UCSD-AML1 (cell line): ENCODE results near the gene MYO1A.
"Not testable (repeated sequence)": the region's sequence is repeated elsewhere in the genome, so short reads cannot be mapped to it uniquely, and the experiment has no call there.

Source experiments
- DNase-seq: peaks from one replicate; lab custom pipeline; 2025; ENCODE audit not compliant: unreplicated experiment; lab: John Stamatoyannopoulos, UW

MYO1A gene

GRCh38 chr12:57019983-57020719 lies 29.8 kb downstream of the MYO1A start:
- no peak for DNase-seq

- no peak for DNase-seq
Observed at GRCh38 chr12:57018906-57019305, 31.0 kb downstream of the MYO1A start.

DNA sequence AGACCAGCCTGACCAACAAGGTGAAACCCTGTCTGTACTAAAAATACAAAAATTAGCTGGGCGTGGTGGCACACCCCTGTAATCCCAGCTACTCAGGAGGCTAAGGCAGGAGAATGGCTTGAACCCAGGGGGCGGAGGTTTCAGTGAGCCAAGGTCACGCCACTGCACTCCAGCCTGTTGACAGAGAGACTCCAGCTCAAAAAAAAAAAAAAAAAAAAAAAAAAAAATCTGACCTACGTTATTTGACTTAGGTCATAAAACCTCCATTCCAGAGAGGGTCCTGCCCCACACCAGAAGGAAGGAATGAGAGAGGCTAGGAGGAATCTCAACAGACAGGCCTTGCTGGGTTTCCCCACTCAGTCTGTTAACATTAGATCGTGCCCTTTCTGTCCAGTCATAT lies 31.6 kb downstream of the MYO1A start:
- not testable (repeated sequence) for DNase-seq

DNA sequence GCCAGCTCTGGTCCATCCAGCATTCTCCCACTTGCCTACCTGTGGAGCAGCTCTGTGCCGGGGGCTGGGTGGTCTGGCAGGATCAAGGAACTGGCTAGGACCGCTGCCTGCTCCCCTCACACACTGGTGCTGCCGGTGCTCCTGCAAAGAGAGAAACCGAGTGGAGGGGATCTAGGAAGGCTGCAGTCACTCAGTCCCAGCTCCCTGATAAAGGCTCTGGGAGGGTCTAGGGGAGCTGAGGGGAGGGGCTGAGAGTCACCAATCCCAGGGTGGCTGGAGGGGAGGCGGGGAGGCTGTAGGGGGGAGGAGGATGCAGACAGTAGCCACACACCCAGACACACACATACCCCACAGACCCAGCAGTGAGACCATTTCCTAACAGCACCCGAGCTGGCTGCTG lies 33.6 kb downstream of the MYO1A start, which contains the start of gene TAC3:
Gene TAC3 (minus strand): TSS at position 182 of the 400 bp plus-strand sequence. CDS start 732 bp downstream, outside the sequence.
- DNase-seq: no peak

GRCh38 chr12:57012600-57013465 lies 37.1 kb downstream of the MYO1A start:
- no peak for DNase-seq

GRCh38 chr12:57011438-57012424 lies 38.2 kb downstream of the MYO1A start:
- no peak for DNase-seq

GRCh38 chr12:57010627-57011247 lies 39.2 kb downstream of the MYO1A start:
- no peak for DNase-seq

DNA sequence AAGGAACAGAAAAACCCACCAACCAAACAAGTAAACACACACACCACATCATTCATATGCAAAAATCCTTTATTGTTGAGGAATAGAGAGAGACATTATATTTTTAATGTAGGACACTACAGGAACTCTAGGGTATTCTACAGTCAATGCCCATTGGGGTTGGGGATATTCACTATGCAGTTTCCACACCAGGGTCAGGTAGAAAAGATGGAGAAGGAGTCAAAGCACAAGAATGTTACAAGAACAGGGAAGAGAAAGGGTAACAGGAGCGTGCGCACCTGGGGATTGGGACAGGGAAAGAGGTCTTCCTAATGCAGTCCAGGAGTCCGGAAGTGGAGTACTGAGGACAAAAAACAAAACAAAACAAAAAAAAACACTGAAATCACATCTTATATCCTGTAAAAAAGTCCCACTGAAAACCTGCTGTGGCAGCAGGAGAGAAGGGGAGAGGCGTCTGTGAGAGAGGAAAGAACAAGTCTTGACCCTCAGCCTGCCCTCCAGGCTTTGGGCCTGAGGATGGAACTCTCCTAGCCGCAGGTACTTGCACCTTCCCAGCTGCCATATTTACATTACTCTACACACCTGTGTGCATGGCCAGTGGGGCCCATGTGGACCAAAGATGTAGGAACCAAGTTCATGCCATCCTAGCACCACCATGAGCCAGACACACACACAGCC lies 39.8 kb downstream of the MYO1A start:
- no peak for DNase-seq

GRCh38 chr12:57008178-57008577 lies 41.8 kb downstream of the MYO1A start:
- no peak for DNase-seq

DNA sequence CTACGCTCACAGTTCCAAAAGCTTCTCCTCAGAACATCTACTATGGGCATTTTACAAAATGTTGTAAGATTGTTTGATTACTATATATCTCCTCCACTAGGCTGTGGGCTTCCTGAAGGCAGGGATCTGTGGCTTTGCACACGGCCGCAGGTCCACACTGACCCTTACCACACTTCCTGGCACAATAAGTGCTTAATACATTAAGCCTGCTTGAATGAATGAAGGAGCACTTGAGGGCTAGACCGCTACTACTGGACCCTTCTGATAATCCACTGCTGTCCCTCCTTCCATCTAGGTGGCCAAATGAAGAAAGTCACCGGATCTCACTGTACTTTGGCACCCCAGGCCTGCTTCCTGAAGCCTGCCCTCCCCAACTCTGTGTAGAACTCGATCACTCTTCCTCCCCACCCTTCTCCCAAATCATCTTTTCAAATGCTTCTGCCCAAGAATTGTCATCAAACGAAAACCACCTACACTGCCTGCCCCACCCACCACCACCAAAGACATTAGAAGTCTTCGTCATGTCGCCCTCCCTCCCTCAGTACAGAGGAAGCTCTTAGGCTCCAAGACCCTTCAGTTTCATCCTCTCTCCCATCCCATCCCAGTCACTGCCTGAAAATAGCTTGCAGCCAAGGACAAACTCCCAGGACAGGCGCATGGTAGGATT lies 43.0 kb downstream of the MYO1A start:
- peak; percentile 67 for DNase-seq

DNA sequence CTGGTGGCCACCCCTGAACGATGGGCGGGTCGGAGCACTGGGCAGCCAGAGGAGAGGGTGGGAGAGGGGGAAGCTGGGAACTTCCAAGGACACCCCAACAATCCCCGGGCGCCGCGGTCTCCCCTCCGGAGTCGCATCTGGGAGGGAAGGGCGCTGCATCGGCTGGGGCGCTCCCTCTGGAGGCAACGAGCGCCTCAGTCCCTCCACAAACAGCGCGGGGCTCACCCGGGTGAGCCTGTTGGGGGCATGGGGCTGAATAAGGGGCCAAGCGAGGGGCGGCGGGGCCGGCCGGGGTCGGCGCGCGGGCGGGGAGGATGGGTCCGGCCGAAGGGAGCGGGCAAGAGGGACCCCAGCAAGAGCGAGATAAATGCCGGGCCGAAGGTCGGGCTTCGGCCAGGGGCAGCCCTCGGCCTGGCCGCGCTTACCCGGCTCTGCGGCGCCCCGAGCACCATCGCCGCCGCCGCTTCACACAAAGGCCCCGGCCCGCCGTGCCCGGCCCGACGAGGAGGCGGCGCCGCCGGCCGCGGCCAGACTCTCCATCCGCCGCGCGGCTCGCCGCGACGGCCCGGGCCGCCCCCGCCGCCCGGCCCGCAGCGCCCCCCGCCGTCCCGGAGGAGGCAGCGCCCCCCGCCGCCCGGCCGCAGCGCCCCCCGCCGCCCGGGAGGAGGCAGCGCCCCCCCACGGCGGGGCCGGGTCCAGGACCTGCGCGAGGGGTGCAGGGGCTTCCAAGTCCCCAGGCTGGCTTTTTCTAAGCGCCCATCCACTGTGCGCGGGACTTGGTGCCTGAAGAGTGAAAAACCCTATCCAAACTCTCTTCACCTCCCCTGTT lies 43.7 kb downstream of the MYO1A start, which contains the start of gene ZBTB39:
Gene ZBTB39 (minus strand): TSS at position 567 of the 829 bp plus-strand sequence. CDS start 1,629 bp downstream, outside the sequence.
- DNase-seq: peak; percentile 80

DNA sequence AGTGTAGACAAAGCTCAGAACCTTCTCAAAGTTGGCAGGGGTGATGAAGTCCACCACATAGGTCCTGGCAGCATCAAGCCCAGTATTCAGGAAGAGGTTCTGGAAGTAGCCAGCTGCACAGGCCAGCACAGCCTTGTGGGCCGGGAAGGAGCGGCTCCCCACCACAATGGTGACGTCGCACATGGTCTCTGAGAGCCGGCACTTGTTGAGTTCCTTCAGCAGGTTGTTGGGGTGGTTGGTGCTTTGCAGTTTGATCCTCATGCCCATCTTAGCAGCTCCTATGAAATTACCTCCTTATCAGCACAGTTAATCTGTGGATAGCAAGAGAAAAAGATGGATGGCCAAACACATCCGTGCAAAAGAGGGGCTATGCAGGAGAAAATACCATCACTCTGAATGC lies 45.3 kb downstream of the MYO1A start:
- DNase-seq: no peak

DNA sequence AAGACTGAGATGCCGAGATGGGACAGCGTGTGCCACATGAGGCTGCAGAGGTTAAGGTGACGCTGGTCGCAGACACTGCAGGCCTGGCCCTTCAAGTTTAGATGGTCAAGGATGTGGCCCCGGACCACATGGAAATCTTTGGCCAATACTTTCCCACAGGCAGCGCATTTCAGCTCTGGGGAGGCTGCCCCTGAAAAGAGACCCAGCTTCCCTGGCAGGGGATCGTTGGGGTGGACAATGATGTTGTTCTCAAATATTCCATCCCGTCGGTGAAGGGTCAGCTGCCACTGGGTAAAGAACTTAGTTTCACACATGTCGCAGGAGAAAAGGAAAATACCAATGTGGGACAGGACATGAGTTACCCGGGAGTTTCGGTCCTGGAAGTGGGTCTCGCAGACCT lies 46.5 kb downstream of the MYO1A start:
- DNase-seq: no peak

GRCh38 chr12:57001448-57001906 lies 48.5 kb downstream of the MYO1A start:
- DNase-seq: peak; percentile 73

DNA sequence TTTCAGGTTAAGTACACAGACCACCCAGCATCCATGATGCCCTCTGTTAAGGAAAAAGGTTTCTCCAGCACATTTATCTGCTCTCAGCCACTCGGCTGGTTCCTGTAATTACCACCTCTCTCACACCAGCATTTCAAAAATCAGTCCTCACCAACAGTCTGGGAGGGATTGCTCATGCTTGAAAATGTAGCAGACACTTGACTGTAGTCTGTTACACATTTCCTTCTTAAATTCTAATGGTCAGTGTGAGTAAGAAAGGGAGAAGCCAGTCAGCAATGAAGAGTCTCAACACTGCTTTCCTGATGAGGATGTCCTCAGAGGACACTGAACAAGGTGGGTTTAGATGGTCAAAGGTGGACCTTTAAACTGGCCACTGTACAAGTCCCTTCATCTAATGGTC lies 49.5 kb downstream of the MYO1A start:
- DNase-seq: no peak

DNA sequence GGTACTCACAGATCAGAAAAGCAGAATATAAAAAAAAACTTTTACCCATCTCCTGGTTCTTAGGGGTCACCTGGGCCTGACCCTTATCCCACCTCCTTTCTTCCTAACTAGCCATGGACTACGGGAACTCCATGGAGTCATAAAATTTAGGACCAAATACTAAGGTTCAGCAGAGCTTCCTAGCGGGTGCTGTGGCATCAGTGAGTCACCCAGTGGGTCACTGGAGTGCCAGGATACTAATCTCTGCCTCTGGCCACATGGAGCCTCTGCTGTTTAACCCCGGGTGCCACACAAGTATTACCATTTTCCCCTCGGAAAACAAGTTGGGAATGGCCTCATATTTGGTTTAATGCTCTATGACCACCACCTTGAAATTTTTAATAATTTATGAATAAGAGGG lies 50.5 kb downstream of the MYO1A start:
- no peak for DNase-seq

DNA sequence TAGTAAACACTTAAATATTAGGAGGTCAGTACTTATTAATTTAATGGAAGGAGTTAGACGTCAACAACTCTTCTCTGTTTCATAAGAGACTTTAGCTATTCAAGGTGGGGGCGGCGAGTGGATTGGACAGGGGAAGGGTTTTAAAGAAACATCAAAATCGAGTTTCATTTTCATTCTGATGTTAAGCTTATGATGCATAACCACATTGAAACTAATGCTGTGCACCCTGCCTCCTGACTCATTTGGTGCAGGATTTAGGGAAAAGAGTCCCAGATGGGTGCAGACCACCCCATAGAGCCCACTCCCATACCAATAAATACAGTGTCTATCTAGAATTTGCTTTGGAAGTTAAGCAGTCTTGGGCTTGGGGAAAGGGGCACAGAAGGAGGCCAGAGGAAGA lies 50.9 kb downstream of the MYO1A start:
- no peak for DNase-seq

DNA sequence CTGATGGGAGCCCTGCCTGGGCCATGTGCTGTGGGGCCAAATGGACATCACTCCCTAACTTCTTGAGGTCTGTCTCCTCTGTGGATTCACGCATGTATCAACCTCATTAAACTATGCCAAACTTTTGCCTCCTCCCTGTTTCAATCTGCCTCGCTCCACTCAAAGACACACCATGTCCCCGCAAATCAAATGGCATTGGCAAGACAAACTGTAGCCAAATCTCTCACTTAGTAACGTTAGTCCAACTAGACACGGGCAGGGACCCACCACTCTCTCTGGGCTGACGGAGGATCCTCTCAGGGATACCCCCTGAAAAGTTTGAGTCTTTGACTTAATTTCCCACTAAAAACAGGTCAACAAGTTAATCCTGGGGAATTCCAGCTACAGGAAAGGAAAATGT lies 51.6 kb downstream of the MYO1A start:
- no peak for DNase-seq
